HEK293 (cell line): ENCODE data around the gene TXNDC15.

Source experiments
- CTCF ChIA-PET: fragments of 350-600 bp; formaldehyde crosslinking; extraction: SDS; loops from one replicate; lab custom pipeline; 2021; ENCODE audit warnings: antibody characterized with exemption; lab: Yijun Ruan, JAX
- POLR2A ChIA-PET: fragments of 300-600 bp; formaldehyde crosslinking; extraction: SDS; loops from one replicate; lab custom pipeline; 2020; ENCODE audit warnings: antibody characterized with exemption, inconsistent platforms; lab: Yijun Ruan, JAX
- H3K27ac ChIP-seq: fragments of 200-500 bp; sonication (Bioruptor generic); 2 replicates; pipeline ENCODE4 v1.5.1; 2014; ENCODE audit warnings: low read depth, low read length, control low read depth, inconsistent platforms; ENCODE audit errors: extremely low read depth
- H3K36me3 ChIP-seq, 2 experiments: fragments of 200-500 bp in 1 of 2; sonication (Bioruptor generic) in 1 of 2; 1 replicate in 1 of 2; 2 replicates in 1 of 2; pipeline ENCODE4 v1.5.1; 2014 to 2017; ENCODE audit warnings: inconsistent platforms in 2 of 2, low read length in 2 of 2; ENCODE audit not compliant: control insufficient read depth in 2 of 2, insufficient read depth in 1 of 2
- H3K4me1 ChIP-seq: fragments of 200-500 bp; sonication (Bioruptor generic); 2 replicates; pipeline ENCODE4 v1.5.1; 2014; ENCODE audit warnings: mild to moderate bottlenecking, low read length, inconsistent platforms; ENCODE audit not compliant: control insufficient read depth, insufficient read depth
- H3K4me3 ChIP-seq: 2 replicates; pipeline ENCODE4 v1.5.1; 2011; ENCODE audit warnings: low read depth, mild to moderate bottlenecking, control low read depth, low read length, moderate library complexity
- H3K9me3 ChIP-seq: fragments of 200-500 bp; sonication (Bioruptor generic); 2 replicates; pipeline ENCODE4 v1.5.1; 2014; ENCODE audit warnings: low read depth, low read length, inconsistent platforms; ENCODE audit not compliant: control insufficient read depth, insufficient read depth
- GLI4 ChIP-seq: fragments of 450-650 bp; formaldehyde crosslinking; IDR thresholded peaks from 2 replicates; pipeline ENCODE4 v1.5.1; 2016; ENCODE audit warnings: missing biosample characterization, missing genetic modification characterization
- GLIS2 ChIP-seq: fragments of 450-650 bp; formaldehyde crosslinking; IDR thresholded peaks from 2 replicates; pipeline ENCODE4 v1.5.1; 2016; ENCODE audit warnings: missing biosample characterization, missing genetic modification characterization
- IKZF3 ChIP-seq: fragments of 450-650 bp; IDR thresholded peaks from 2 replicates; pipeline ENCODE4 v1.5.0; 2018; ENCODE audit warnings: missing biosample characterization, mild to moderate bottlenecking, missing genetic modification characterization, moderate library complexity
- SCRT2 ChIP-seq: fragments of 450-650 bp; formaldehyde crosslinking; IDR thresholded peaks from 2 replicates; pipeline ENCODE4 v1.5.1; 2016; ENCODE audit warnings: missing biosample characterization, missing genetic modification characterization
- WT1 ChIP-seq: fragments of 450-650 bp; formaldehyde crosslinking; IDR thresholded peaks from 2 replicates; pipeline ENCODE4 v1.5.1; 2016; ENCODE audit warnings: missing biosample characterization, missing genetic modification characterization
- YY2 ChIP-seq: fragments of 450-650 bp; formaldehyde crosslinking; IDR thresholded peaks from 2 replicates; pipeline ENCODE4 v1.5.1; 2016; ENCODE audit warnings: missing biosample characterization, missing genetic modification characterization
- ZBTB17 ChIP-seq: fragments of 450-650 bp; formaldehyde crosslinking; IDR thresholded peaks from 2 replicates; pipeline ENCODE4 v1.5.1; 2016; ENCODE audit warnings: missing biosample characterization, missing genetic modification characterization
- ZNF24 ChIP-seq: fragments of 450-650 bp; formaldehyde crosslinking; IDR thresholded peaks from 2 replicates; pipeline ENCODE4 v1.5.1; 2016; ENCODE audit warnings: missing biosample characterization, missing genetic modification characterization
- ZNF266 ChIP-seq: fragments of 450-650 bp; formaldehyde crosslinking; IDR thresholded peaks from 2 replicates; pipeline ENCODE4 v1.5.1; 2016; ENCODE audit warnings: missing biosample characterization, missing genetic modification characterization, low read depth
- ZNF274 ChIP-seq, 2 experiments: fragments of 200-500 bp in 1 of 2; fragments of 450-650 bp in 1 of 2; sonication (Bioruptor generic) in 1 of 2; formaldehyde crosslinking in 1 of 2; IDR thresholded peaks; 2 replicates each; pipeline versions ENCODE4 v1.5.1 to v1.6.1; 2014 to 2016; ENCODE audit warnings: borderline replicate concordance in 1 of 2, inconsistent platforms in 1 of 2, low read length in 1 of 2, missing biosample characterization in 1 of 2, missing genetic modification characterization in 1 of 2
- ZNF354C ChIP-seq: fragments of 450-650 bp; formaldehyde crosslinking; IDR thresholded peaks from 2 replicates; pipeline ENCODE4 v1.5.1; 2016; ENCODE audit warnings: missing biosample characterization, missing genetic modification characterization, low read depth, borderline replicate concordance
- ZNF600 ChIP-seq: fragments of 450-650 bp; formaldehyde crosslinking; IDR thresholded peaks from 2 replicates; pipeline ENCODE4 v1.5.1; 2016; ENCODE audit warnings: missing biosample characterization, missing genetic modification characterization
- ZNF629 ChIP-seq: fragments of 450-650 bp; formaldehyde crosslinking; IDR thresholded peaks from 2 replicates; pipeline ENCODE4 v1.5.1; 2017; ENCODE audit warnings: missing biosample characterization, missing genetic modification characterization
- ZNF768 ChIP-seq: fragments of 450-650 bp; formaldehyde crosslinking; IDR thresholded peaks from 2 replicates; pipeline ENCODE4 v1.5.1; 2018; ENCODE audit warnings: missing biosample characterization, mild to moderate bottlenecking, missing genetic modification characterization
- ZSCAN23 ChIP-seq: fragments of 450-650 bp; formaldehyde crosslinking; IDR thresholded peaks from 2 replicates; pipeline ENCODE4 v1.5.1; 2016; ENCODE audit warnings: missing biosample characterization, missing genetic modification characterization
- TF ChIP-seq, protein P1 (sequence below): fragments of 450-650 bp; formaldehyde crosslinking; IDR thresholded peaks from 2 replicates; pipeline ENCODE4 v1.5.1; 2017; ENCODE audit warnings: missing biosample characterization, missing genetic modification characterization
- TF ChIP-seq, protein P2 (sequence below): fragments of 450-650 bp; formaldehyde crosslinking; IDR thresholded peaks from 2 replicates; pipeline ENCODE4 v1.5.1; 2016; ENCODE audit warnings: missing biosample characterization, missing genetic modification characterization
- TF ChIP-seq, protein P3 (sequence below): fragments of 450-650 bp; formaldehyde crosslinking; IDR thresholded peaks from 2 replicates; pipeline ENCODE4 v1.5.1; 2016; ENCODE audit warnings: missing biosample characterization, missing genetic modification characterization
- TF ChIP-seq, protein P4 (sequence below): fragments of 450-650 bp; formaldehyde crosslinking; IDR thresholded peaks from 2 replicates; pipeline ENCODE4 v1.5.1; 2016; ENCODE audit warnings: missing biosample characterization, missing genetic modification characterization
- TF ChIP-seq, protein P5 (sequence below): fragments of 450-650 bp; formaldehyde crosslinking; IDR thresholded peaks from 2 replicates; pipeline ENCODE4 v1.5.1; 2016; ENCODE audit warnings: missing biosample characterization, missing genetic modification characterization, borderline replicate concordance

Gene TXNDC15

DNA sequence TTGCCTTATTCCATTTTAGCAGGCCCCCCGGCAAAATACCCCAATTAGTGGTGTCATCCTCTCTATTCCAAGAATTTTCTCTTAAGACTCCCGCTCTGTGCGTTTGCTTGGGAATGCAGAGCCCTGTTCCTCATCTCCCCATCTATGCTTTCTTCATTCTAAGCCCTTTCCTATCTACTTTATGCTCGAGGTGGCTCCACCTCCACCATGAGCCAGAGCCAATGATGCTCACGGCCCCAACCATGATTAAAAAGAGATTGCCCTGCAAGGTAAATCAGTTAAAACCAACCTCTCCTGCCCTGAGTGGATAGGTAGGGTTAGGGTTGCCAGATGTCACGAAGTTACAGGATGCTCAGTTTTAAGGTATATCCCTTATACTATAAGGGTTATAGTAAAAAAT is 677 bp upstream of the TXNDC15 start:
- Histone ChIP-seq H3K4me3 (no peak overlapping the region), H3K4me1 (no peaks in the 10 kb centered on the region; the same call in 1 of the 2 replicates), H3K27ac (peak overlapping the region; percentile 92; the same call in 1 of the 2 replicates), H3K9me3 (no peaks in the 10 kb centered on the region), H3K36me3 (peaks cover 0 to 13% of the 10 kb centered on the region in 2 experiments; a peak in 1 of 3 replicates)
- ChIA-PET CTCF (interaction anchor here (0.6 to 2.4 kb wide), 2 partner anchors 31 to 135 kb away, joined by 3 to 10 read pairs; partner anchors contain the start of genes CAMLG and PCBD2), POLR2A (interaction anchor here (0.7 to 2.7 kb wide), 7 partner anchors 8 to 321 kb away, joined by 3 to 17 read pairs (median 5); partner anchors contain the start of genes C5orf24 and PCBD2)
- TF ChIP-seq GLI4 (tag by site-specific recombination) (no peak), ZNF266 (tag by site-specific recombination) (no peak), ZBTB17 (tag by site-specific recombination) (peak; percentile 79), ZNF354C (tag by site-specific recombination) (no peak), ZSCAN23 (no peak), YY2 (no peak)
- TF ChIP-seq, protein P1, sequence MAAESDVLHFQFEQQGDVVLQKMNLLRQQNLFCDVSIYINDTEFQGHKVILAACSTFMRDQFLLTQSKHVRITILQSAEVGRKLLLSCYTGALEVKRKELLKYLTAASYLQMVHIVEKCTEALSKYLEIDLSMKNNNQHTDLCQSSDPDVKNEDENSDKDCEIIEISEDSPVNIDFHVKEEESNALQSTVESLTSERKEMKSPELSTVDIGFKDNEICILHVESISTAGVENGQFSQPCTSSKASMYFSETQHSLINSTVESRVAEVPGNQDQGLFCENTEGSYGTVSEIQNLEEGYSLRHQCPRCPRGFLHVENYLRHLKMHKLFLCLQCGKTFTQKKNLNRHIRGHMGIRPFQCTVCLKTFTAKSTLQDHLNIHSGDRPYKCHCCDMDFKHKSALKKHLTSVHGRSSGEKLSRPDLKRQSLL (tag by site-specific recombination): peak; percentile 75

DNA sequence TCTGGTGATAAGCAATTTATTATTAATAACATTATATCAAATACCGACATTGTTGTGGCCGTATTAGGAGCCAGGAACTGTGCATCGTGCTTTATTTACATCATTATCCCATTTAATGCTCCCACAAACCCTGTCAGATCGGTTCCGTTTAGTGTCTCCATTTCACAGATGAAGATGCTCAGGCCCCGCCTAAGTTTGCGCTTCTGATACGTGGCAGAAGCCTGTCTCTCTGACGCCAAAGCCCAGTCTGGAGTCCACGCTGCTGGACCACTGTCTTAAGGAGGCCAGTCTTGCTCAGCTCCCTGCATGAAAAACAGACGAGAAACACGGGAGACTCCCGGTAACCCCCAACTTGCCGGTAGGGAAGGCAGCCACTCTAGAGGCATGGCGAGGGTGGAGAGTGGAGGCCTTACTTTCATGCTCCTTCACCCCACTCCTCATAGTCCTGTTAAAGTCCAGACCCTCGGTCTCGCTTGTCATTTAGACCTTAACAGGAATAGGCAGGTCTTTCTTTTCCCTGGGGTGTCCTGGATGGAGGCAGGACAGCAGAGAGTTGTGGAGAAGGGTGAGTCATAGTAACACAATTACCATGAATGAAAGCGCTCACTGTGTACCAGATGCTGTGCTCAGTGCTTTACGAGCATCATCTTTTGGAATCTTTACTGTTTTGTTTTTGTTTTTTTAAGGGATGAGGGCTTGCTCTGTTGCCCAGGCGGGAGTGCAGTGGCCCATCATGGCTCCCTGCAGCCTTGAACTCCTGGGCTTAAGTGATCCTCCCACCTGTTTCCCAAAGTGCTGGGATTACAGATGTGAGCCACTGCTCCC is 872 bp downstream of the TXNDC15 start:
- no peaks in the 10 kb centered on the region; the same call in 1 of the 2 replicates for H3K4me1 ChIP-seq
- H3K36me3 ChIP-seq: peaks cover 0 to 13% of the 10 kb centered on the region in 2 experiments; a peak in 1 of 3 replicates
- no peaks in the 10 kb centered on the region for H3K9me3 ChIP-seq
- peak overlapping the region; percentile 92 for H3K27ac ChIP-seq
- ChIA-PET CTCF (no interaction called here), POLR2A (interaction anchor here (1.4 to 2.7 kb wide), 3 partner anchors 28 to 30 kb away, joined by 5 to 17 read pairs (median 16); partner anchors contain the start of genes C5orf24 and PCBD2)
- peak overlapping the region; percentile 93 for H3K4me3 ChIP-seq
- TF ChIP-seq, protein P2, sequence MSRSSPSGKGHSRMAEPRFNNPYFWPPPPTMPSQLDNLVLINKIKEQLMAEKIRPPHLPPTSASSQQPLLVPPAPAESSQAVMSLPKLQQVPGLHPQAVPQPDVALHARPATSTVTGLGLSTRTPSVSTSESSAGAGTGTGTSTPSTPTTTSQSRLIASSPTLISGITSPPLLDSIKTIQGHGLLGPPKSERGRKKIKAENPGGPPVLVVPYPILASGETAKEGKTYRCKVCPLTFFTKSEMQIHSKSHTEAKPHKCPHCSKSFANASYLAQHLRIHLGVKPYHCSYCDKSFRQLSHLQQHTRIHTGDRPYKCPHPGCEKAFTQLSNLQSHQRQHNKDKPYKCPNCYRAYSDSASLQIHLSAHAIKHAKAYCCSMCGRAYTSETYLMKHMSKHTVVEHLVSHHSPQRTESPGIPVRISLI (tag by site-specific recombination): 0 out of 2 replicates have a peak, but pooled peaks have one; percentile 22
- TF ChIP-seq SCRT2 (tag by site-specific recombination) (peak; percentile 88), IKZF3 (tag by site-specific recombination) (peak; percentile 90), ZNF600 (peak; percentile 98), WT1 (tag by site-specific recombination) (no peak), ZNF274 (IDR thresholded peaks at IDR 0.05; ENCODE audit: low read length) (no peak), ZNF274 (tag by site-specific recombination; IDR thresholded peaks at IDR 0.05; ENCODE audit: borderline replicate concordance) (no peak), ZSCAN23 (0 out of 2 replicates have a peak, but pooled peaks have one; percentile 17), ZNF24 (tag by site-specific recombination) (peak; percentile 68; the same call in 1 of the 2 replicates), ZBTB17 (tag by site-specific recombination) (peak; percentile 84), ZNF768 (tag by site-specific recombination) (no peak), GLIS2 (tag by site-specific recombination) (peak; percentile 45), ZNF629 (tag by site-specific recombination) (peak; percentile 56)
- TF ChIP-seq, protein P3, sequence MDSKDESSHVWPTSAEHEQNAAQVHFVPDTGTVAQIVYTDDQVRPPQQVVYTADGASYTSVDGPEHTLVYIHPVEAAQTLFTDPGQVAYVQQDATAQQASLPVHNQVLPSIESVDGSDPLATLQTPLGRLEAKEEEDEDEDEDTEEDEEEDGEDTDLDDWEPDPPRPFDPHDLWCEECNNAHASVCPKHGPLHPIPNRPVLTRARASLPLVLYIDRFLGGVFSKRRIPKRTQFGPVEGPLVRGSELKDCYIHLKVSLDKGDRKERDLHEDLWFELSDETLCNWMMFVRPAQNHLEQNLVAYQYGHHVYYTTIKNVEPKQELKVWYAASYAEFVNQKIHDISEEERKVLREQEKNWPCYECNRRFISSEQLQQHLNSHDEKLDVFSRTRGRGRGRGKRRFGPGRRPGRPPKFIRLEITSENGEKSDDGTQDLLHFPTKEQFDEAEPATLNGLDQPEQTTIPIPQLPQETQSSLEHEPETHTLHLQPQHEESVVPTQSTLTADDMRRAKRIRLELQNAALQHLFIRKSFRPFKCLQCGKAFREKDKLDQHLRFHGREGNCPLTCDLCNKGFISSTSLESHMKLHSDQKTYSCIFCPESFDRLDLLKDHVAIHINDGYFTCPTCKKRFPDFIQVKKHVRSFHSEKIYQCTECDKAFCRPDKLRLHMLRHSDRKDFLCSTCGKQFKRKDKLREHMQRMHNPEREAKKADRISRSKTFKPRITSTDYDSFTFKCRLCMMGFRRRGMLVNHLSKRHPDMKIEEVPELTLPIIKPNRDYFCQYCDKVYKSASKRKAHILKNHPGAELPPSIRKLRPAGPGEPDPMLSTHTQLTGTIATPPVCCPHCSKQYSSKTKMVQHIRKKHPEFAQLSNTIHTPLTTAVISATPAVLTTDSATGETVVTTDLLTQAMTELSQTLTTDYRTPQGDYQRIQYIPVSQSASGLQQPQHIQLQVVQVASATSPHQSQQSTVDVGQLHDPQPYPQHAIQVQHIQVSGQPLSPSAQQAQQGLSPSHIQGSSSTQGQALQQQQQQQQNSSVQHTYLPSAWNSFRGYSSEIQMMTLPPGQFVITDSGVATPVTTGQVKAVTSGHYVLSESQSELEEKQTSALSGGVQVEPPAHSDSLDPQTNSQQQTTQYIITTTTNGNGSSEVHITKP (tag by site-specific recombination): peak; percentile 35; the same call in 1 of the 2 replicates
- TF ChIP-seq, protein P4, sequence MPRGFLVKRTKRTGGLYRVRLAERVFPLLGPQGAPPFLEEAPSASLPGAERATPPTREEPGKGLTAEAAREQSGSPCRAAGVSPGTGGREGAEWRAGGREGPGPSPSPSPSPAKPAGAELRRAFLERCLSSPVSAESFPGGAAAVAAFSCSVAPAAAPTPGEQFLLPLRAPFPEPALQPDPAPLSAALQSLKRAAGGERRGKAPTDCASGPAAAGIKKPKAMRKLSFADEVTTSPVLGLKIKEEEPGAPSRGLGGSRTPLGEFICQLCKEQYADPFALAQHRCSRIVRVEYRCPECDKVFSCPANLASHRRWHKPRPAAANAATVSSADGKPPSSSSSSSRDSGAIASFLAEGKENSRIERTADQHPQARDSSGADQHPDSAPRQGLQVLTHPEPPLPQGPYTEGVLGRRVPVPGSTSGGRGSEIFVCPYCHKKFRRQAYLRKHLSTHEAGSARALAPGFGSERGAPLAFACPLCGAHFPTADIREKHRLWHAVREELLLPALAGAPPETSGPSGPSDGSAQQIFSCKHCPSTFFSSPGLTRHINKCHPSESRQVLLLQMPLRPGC (tag by site-specific recombination): peak; percentile 87; the same call in 1 of the 2 replicates
- TF ChIP-seq, protein P5, sequence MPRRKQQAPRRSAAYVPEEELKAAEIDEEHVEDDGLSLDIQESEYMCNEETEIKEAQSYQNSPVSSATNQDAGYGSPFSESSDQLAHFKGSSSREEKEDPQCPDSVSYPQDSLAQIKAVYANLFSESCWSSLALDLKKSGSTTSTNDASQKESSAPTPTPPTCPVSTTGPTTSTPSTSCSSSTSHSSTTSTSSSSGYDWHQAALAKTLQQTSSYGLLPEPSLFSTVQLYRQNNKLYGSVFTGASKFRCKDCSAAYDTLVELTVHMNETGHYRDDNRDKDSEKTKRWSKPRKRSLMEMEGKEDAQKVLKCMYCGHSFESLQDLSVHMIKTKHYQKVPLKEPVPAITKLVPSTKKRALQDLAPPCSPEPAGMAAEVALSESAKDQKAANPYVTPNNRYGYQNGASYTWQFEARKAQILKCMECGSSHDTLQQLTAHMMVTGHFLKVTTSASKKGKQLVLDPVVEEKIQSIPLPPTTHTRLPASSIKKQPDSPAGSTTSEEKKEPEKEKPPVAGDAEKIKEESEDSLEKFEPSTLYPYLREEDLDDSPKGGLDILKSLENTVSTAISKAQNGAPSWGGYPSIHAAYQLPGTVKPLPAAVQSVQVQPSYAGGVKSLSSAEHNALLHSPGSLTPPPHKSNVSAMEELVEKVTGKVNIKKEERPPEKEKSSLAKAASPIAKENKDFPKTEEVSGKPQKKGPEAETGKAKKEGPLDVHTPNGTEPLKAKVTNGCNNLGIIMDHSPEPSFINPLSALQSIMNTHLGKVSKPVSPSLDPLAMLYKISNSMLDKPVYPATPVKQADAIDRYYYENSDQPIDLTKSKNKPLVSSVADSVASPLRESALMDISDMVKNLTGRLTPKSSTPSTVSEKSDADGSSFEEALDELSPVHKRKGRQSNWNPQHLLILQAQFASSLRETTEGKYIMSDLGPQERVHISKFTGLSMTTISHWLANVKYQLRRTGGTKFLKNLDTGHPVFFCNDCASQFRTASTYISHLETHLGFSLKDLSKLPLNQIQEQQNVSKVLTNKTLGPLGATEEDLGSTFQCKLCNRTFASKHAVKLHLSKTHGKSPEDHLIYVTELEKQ (tag by site-specific recombination): 0 out of 2 replicates have a peak, but pooled peaks have one; percentile 10
